Measurements from ENCODE around the gene NDUFS6. TPM values are rescaled to one million over a fixed set of nuclear protein-coding genes. Genes with fewer than 3 reads are reported as not detected.

The NDUFS6 gene
- total and polyA plus RNA-seq, 2 donors (not counting 1 experiment from before 2014, with no cell fraction given) = 21.8 to 68.5 TPM

DNA sequence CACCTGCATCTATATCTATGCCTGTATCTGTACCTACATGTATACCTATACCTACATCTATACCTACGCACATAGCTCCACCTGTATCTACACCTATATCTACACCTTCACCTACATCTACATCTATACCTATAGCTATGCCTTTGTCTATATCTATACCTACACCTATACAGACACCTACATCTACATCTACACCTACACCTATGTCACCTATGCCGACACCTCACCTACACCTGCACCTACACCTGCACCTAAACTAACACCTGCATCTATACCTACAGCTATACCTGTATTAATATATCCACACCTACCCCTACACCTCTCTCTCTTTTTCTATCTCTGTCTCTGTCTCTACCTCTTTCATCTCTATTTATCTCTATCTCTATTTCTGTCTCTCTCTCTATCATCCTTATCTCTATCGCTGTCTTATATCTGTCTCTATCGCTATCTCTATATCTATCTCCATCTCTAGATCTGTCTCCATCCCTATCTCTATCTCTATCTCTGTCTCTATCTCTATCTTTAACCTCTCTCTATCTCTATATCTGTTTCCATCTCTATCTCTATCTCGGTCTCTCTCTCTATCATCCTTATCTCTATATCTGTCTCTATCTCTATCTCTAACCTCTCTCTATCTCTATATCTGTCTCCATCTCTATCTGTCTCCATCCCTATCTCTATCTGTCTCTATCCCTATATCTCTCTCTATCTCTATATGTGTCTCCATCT is 43.7 kb downstream of the NDUFS6 start:
- no peak for DNase-seq (ENCODE audit: low read depth in 2 of 2)
- H3K4me1 ChIP-seq (ENCODE audit: control insufficient read depth, extremely low read depth, insufficient read depth, low read length) = no peaks in the 10 kb centered on the region
- H3K79me2 ChIP-seq (ENCODE audit: control insufficient read depth, insufficient read depth, low read length) = no peaks in the 10 kb centered on the region
- no peak overlapping the region for H3K4me2 ChIP-seq (ENCODE audit: extremely low read depth, insufficient read depth, low read length)
- H3K36me3 ChIP-seq (ENCODE audit: control insufficient read depth, insufficient read depth, low read length) = no peaks in the 10 kb centered on the region
- H4K20me1 ChIP-seq (ENCODE audit: control insufficient read depth, extremely low read depth, insufficient read depth, low read length) = no peaks in the 10 kb centered on the region
- no peak overlapping the region for H2AFZ ChIP-seq (ENCODE audit: low read length)
- no peaks in the 10 kb centered on the region for H3K9me3 ChIP-seq (ENCODE audit: control insufficient read depth, insufficient read depth, low read depth, low read length)
- no peak overlapping the region for H3K27ac ChIP-seq (ENCODE audit: insufficient read depth, low read length)
- peaks cover 8% of the 10 kb centered on the region for H3K27me3 ChIP-seq (ENCODE audit: control insufficient read depth, insufficient read depth, low read length)
- TF ChIP-seq, protein P1, sequence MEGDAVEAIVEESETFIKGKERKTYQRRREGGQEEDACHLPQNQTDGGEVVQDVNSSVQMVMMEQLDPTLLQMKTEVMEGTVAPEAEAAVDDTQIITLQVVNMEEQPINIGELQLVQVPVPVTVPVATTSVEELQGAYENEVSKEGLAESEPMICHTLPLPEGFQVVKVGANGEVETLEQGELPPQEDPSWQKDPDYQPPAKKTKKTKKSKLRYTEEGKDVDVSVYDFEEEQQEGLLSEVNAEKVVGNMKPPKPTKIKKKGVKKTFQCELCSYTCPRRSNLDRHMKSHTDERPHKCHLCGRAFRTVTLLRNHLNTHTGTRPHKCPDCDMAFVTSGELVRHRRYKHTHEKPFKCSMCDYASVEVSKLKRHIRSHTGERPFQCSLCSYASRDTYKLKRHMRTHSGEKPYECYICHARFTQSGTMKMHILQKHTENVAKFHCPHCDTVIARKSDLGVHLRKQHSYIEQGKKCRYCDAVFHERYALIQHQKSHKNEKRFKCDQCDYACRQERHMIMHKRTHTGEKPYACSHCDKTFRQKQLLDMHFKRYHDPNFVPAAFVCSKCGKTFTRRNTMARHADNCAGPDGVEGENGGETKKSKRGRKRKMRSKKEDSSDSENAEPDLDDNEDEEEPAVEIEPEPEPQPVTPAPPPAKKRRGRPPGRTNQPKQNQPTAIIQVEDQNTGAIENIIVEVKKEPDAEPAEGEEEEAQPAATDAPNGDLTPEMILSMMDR (conservative IDR thresholded peaks at IDR 0.05 in 1 of 2, IDR thresholded peaks at IDR 0.05 in 1 of 2; ENCODE audit: low read depth in 1 of 2, low read length in 2 of 2) = no peak
- no peak for TF ChIP-seq EZH2 (IDR thresholded peaks at IDR 0.05; ENCODE audit: low read length, missing control alignments)
- H3K9ac ChIP-seq (ENCODE audit: insufficient read depth, low read length) = no peak overlapping the region
- H3K4me3 ChIP-seq (replicated peaks in 1 of 4; ENCODE audit: control extremely low read depth in 1 of 4, insufficient read depth in 1 of 4, low read depth in 3 of 4, low read length in 4 of 4) = no peak overlapping the region

GRCh38 chr5:1845696-1846095 is 44.5 kb downstream of the NDUFS6 start:
- Histone ChIP-seq H2AFZ (ENCODE audit: low read length) (no peak overlapping the region), H4K20me1 (ENCODE audit: control insufficient read depth, extremely low read depth, insufficient read depth, low read length) (no peaks in the 10 kb centered on the region), H3K36me3 (ENCODE audit: control insufficient read depth, insufficient read depth, low read length) (no peaks in the 10 kb centered on the region), H3K27ac (ENCODE audit: insufficient read depth, low read length) (no peak overlapping the region), H3K27me3 (ENCODE audit: control insufficient read depth, insufficient read depth, low read length) (peaks cover 10% of the 10 kb centered on the region), H3K9ac (ENCODE audit: insufficient read depth, low read length) (no peak overlapping the region), H3K4me2 (ENCODE audit: extremely low read depth, insufficient read depth, low read length) (no peak overlapping the region), H3K4me3 (replicated peaks in 1 of 4; ENCODE audit: control extremely low read depth in 1 of 4, insufficient read depth in 1 of 4, low read depth in 3 of 4, low read length in 4 of 4) (no peak overlapping the region), H3K79me2 (ENCODE audit: control insufficient read depth, insufficient read depth, low read length) (no peaks in the 10 kb centered on the region), H3K9me3 (ENCODE audit: control insufficient read depth, insufficient read depth, low read depth, low read length) (no peaks in the 10 kb centered on the region), H3K4me1 (ENCODE audit: control insufficient read depth, extremely low read depth, insufficient read depth, low read length) (no peaks in the 10 kb centered on the region)
- no peak for DNase-seq (ENCODE audit: low read depth in 2 of 2)
- TF ChIP-seq, protein P1 (conservative IDR thresholded peaks at IDR 0.05 in 1 of 2, IDR thresholded peaks at IDR 0.05 in 1 of 2; ENCODE audit: low read depth in 1 of 2, low read length in 2 of 2) = no peak
- no peak for TF ChIP-seq EZH2 (IDR thresholded peaks at IDR 0.05; ENCODE audit: low read length, missing control alignments)

DNA sequence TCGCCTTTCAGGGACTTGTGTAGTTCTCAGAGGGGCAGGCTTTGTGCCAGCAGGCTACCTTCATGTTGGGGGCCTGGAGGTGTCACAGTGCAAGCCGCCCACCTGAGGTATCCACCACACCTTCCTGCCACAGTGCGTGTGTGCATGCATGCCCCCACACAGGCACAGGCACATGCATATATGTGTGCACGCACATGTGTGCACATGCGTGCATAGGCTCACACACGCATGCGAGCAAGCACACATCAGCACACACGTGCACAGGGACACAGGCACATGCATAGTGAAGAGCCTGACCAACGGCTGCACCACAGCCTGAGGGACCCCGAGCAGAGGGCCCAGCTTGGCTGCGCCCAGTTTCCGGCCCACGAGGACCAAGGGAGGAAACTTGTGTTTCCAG is 45.4 kb downstream of the NDUFS6 start:
- TF ChIP-seq, protein P1 (conservative IDR thresholded peaks at IDR 0.05 in 1 of 2, IDR thresholded peaks at IDR 0.05 in 1 of 2; ENCODE audit: low read depth in 1 of 2, low read length in 2 of 2) = no peak
- no peak for TF ChIP-seq EZH2 (IDR thresholded peaks at IDR 0.05; ENCODE audit: low read length, missing control alignments)
- H3K9me3 ChIP-seq (ENCODE audit: control insufficient read depth, insufficient read depth, low read depth, low read length) = no peaks in the 10 kb centered on the region
- H3K4me3 ChIP-seq (replicated peaks in 1 of 4; ENCODE audit: control extremely low read depth in 1 of 4, insufficient read depth in 1 of 4, low read depth in 3 of 4, low read length in 4 of 4) = no peak overlapping the region
- H3K9ac ChIP-seq (ENCODE audit: insufficient read depth, low read length) = no peak overlapping the region
- no peak overlapping the region for H3K27ac ChIP-seq (ENCODE audit: insufficient read depth, low read length)
- H3K27me3 ChIP-seq (ENCODE audit: control insufficient read depth, insufficient read depth, low read length) = peaks cover 13% of the 10 kb centered on the region
- no peaks in the 10 kb centered on the region for H3K4me1 ChIP-seq (ENCODE audit: control insufficient read depth, extremely low read depth, insufficient read depth, low read length)
- no peaks in the 10 kb centered on the region for H3K36me3 ChIP-seq (ENCODE audit: control insufficient read depth, insufficient read depth, low read length)
- no peaks in the 10 kb centered on the region for H3K79me2 ChIP-seq (ENCODE audit: control insufficient read depth, insufficient read depth, low read length)
- H2AFZ ChIP-seq (ENCODE audit: low read length) = no peak overlapping the region
- no peak for DNase-seq (ENCODE audit: low read depth in 2 of 2)
- H3K4me2 ChIP-seq (ENCODE audit: extremely low read depth, insufficient read depth, low read length) = no peak overlapping the region
- no peaks in the 10 kb centered on the region for H4K20me1 ChIP-seq (ENCODE audit: control insufficient read depth, extremely low read depth, insufficient read depth, low read length)

Measured in fibroblast of lung (primary cell).